NB4 (cell line): ENCODE data around the gene C1orf21.

Experiments
- DNase-seq: peaks from one replicate; pipeline ENCODE4 v3.0.0; 2010; ENCODE audit warnings: low read depth
- H3K4me3 ChIP-seq: one replicate; pipeline ENCODE4 v1.5.1; 2011; ENCODE audit warnings: mild to moderate bottlenecking, low read depth, low read length, moderate library complexity
- CTCF ChIP-seq: IDR thresholded peaks from one replicate; pipeline ENCODE4 v1.5.1; 2012; ENCODE audit warnings: low read depth, low read length
- MAX ChIP-seq: IDR thresholded peaks from 2 replicates; pipeline ENCODE4 v1.6.1; 2011; ENCODE audit warnings: low read depth, low read length
- MYC ChIP-seq: IDR thresholded peaks from 2 replicates; pipeline ENCODE4 v1.6.1; 2011; ENCODE audit warnings: low read depth, low read length
- POLR2A ChIP-seq: IDR thresholded peaks from 2 replicates; pipeline ENCODE4 v1.6.1; 2011; ENCODE audit warnings: mild to moderate bottlenecking; ENCODE audit not compliant: insufficient read length; ENCODE audit errors: extremely low read depth

C1orf21 gene

GRCh38 chr1:184354719-184355118 lies 32.1 kb upstream of the C1orf21 start:
- DNase-seq = no peak
- no peak overlapping the region for H3K4me3 ChIP-seq
- TF ChIP-seq MYC (no peak), POLR2A (no peak), CTCF (no peak), MAX (no peak)

GRCh38 chr1:184356891-184357290 lies 29.9 kb upstream of the C1orf21 start:
- TF ChIP-seq MYC (no peak), MAX (no peak), CTCF (no peak)
- no peak for DNase-seq
- H3K4me3 ChIP-seq = no peak overlapping the region

- H3K4me3 ChIP-seq = no peak overlapping the region
- no peak for DNase-seq
- TF ChIP-seq CTCF = no peak
- TF ChIP-seq POLR2A = no peak
- TF ChIP-seq MAX = no peak
- no peak for TF ChIP-seq MYC
Observed at GRCh38 chr1:184358256-184358655, 28.6 kb upstream of the C1orf21 start.

- DNase-seq = no peak
- TF ChIP-seq CTCF = no peak
- no peak for TF ChIP-seq POLR2A
- no peak for TF ChIP-seq MAX
- no peak for TF ChIP-seq MYC
- H3K4me3 ChIP-seq = no peak overlapping the region
Observed at GRCh38 chr1:184359909-184360308, 26.9 kb upstream of the C1orf21 start.

- TF ChIP-seq MYC (no peak), POLR2A (no peak), CTCF (no peak), MAX (no peak)
- no peak for DNase-seq
- H3K4me3 ChIP-seq = no peak overlapping the region
Observed at GRCh38 chr1:184362876-184363275, 24.0 kb upstream of the C1orf21 start.

GRCh38 chr1:184365699-184366098 lies 21.1 kb upstream of the C1orf21 start:
- H3K4me3 ChIP-seq = no peak overlapping the region
- no peak for TF ChIP-seq MYC
- TF ChIP-seq CTCF = no peak
- TF ChIP-seq POLR2A = no peak
- no peak for TF ChIP-seq MAX
- DNase-seq = no peak
